ENCODE results near the gene TNS4.

Gene TNS4

GRCh38 chr17:40500709-40501108 is 714 bp downstream of the TNS4 start:
- Histone ChIP-seq H3K79me2 (ENCODE audit: low read length) (no peaks in the 10 kb centered on the region), H3K27me3 (replicated peaks; ENCODE audit: insufficient read depth, low read length) (peaks cover 19% of the 10 kb centered on the region), H3K36me3 (replicated peaks; ENCODE audit: insufficient read depth, low read length) (no peaks in the 10 kb centered on the region), H3K4me2 (ENCODE audit: low read depth, low read length) (no peak overlapping the region), H3K9me2 (replicated peaks; ENCODE audit: insufficient read depth, low read length) (no peaks in the 10 kb centered on the region), H4K20me1 (ENCODE audit: insufficient read depth, low read length) (no peaks in the 10 kb centered on the region), H3K4me1 (ENCODE audit: low read length) (no peaks in the 10 kb centered on the region), H3K9me3 (replicated peaks; ENCODE audit: insufficient read depth, low read length) (no peaks in the 10 kb centered on the region), H2AFZ (ENCODE audit: low read length) (no peak overlapping the region), H3K4me3 (ENCODE audit: low read length) (no peak overlapping the region), H3K9ac (ENCODE audit: low read length) (no peak overlapping the region), H3K27ac (ENCODE audit: low read length) (no peak overlapping the region), H3F3A (ENCODE audit: insufficient read depth, low read length) (no peaks in the 10 kb centered on the region)
- no peak for DNase-seq
- TF ChIP-seq EZH2phosphoT487 (IDR thresholded peaks at IDR 0.05; ENCODE audit: low read length) (no peak), EZH2 (optimal IDR thresholded peaks at IDR 0.05; ENCODE audit: low read depth, low read length) (no peak), CTCF (IDR thresholded peaks at IDR 0.05; ENCODE audit: low read length) (no peak)

- H3K79me2 ChIP-seq (ENCODE audit: low read length), result no peaks in the 10 kb centered on the region
- no peak for DNase-seq
- H3K9ac ChIP-seq (ENCODE audit: low read length), result no peak overlapping the region
- H3F3A ChIP-seq (ENCODE audit: insufficient read depth, low read length), result no peaks in the 10 kb centered on the region
- no peaks in the 10 kb centered on the region for H3K9me2 ChIP-seq (replicated peaks; ENCODE audit: insufficient read depth, low read length)
- H3K36me3 ChIP-seq (replicated peaks; ENCODE audit: insufficient read depth, low read length), result no peaks in the 10 kb centered on the region
- H3K4me3 ChIP-seq (ENCODE audit: low read length), result no peak overlapping the region
- TF ChIP-seq EZH2phosphoT487 (IDR thresholded peaks at IDR 0.05; ENCODE audit: low read length) (no peak), CTCF (IDR thresholded peaks at IDR 0.05; ENCODE audit: low read length) (no peak), EZH2 (optimal IDR thresholded peaks at IDR 0.05; ENCODE audit: low read depth, low read length) (no peak)
- H3K4me2 ChIP-seq (ENCODE audit: low read depth, low read length), result no peak overlapping the region
- no peaks in the 10 kb centered on the region for H3K9me3 ChIP-seq (replicated peaks; ENCODE audit: insufficient read depth, low read length)
- no peaks in the 10 kb centered on the region for H3K4me1 ChIP-seq (ENCODE audit: low read length)
- H3K27ac ChIP-seq (ENCODE audit: low read length), result no peak overlapping the region
- H2AFZ ChIP-seq (ENCODE audit: low read length), result no peak overlapping the region
- H3K27me3 ChIP-seq (replicated peaks; ENCODE audit: insufficient read depth, low read length), result peaks cover 19% of the 10 kb centered on the region
- H4K20me1 ChIP-seq (ENCODE audit: insufficient read depth, low read length), result no peaks in the 10 kb centered on the region
These were observed 1.2 kb downstream of the TNS4 start for GRCh38 chr17:40500190-40500589.

- Histone ChIP-seq H3K79me2 (ENCODE audit: low read length) (no peaks in the 10 kb centered on the region), H4K20me1 (ENCODE audit: insufficient read depth, low read length) (no peaks in the 10 kb centered on the region), H3K4me1 (ENCODE audit: low read length) (no peaks in the 10 kb centered on the region), H3K9ac (ENCODE audit: low read length) (no peak overlapping the region), H3K4me3 (ENCODE audit: low read length) (no peak overlapping the region), H3K4me2 (ENCODE audit: low read depth, low read length) (no peak overlapping the region), H3K27ac (ENCODE audit: low read length) (no peak overlapping the region), H3K36me3 (replicated peaks; ENCODE audit: insufficient read depth, low read length) (no peaks in the 10 kb centered on the region), H3K9me3 (replicated peaks; ENCODE audit: insufficient read depth, low read length) (no peaks in the 10 kb centered on the region), H3K9me2 (replicated peaks; ENCODE audit: insufficient read depth, low read length) (no peaks in the 10 kb centered on the region), H3K27me3 (replicated peaks; ENCODE audit: insufficient read depth, low read length) (peaks cover 19% of the 10 kb centered on the region), H2AFZ (ENCODE audit: low read length) (no peak overlapping the region), H3F3A (ENCODE audit: insufficient read depth, low read length) (no peaks in the 10 kb centered on the region)
- DNase-seq, result no peak
- no peak for TF ChIP-seq EZH2 (optimal IDR thresholded peaks at IDR 0.05; ENCODE audit: low read depth, low read length)
- no peak for TF ChIP-seq CTCF (IDR thresholded peaks at IDR 0.05; ENCODE audit: low read length)
- no peak for TF ChIP-seq EZH2phosphoT487 (IDR thresholded peaks at IDR 0.05; ENCODE audit: low read length)
These were observed 1.8 kb downstream of the TNS4 start for GRCh38 chr17:40499551-40500189.
